ENCODE measurements around the gene PLA2G2C. TPM values are rescaled to one million over a fixed set of nuclear protein-coding genes. Genes with fewer than 3 reads are reported as not detected.

The PLA2G2C gene
- total and polyA plus RNA-seq, 4 donors, result not detected

DNA sequence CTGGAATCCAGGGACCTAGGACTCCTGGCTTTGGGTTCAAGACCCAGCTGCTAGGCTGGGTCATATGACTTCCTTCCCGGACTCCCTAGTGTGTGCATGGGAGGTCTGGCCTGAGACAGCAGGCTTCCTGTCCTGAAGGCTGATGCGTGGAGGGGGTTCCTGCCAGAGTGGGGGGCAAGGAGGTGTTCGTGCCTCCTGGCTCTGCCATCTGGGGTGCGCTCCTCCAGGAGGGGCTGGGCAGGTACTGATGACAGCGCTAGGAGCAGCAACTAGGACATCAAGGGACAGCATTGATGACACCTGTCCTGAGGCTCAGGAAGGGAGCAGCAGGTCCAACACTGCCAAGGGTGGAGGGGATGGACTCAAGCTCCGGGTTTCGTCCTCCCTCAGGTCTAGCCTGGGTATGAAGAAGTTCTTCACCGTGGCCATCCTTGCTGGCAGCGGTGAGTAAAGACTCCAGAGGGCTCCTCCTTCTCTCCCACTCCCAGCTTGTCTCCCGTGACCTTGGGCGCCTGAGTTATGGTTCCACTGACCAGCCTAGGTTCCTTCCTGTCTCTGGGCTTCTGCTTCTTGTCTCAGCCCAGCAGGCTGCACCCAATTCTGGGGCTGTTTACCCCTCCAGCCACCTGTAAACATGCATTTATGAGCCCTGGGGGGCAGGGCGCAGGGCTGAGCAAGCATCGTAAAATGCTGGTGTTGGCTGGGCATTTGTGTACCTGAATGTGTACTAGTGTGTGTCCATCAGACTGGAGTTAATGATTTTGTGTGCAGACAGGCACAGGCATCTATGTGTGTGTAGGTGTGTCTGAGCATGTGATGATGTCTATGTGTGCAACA is 46.3 kb downstream of the PLA2G2C start (continued):
- TF ChIP-seq, protein P1, sequence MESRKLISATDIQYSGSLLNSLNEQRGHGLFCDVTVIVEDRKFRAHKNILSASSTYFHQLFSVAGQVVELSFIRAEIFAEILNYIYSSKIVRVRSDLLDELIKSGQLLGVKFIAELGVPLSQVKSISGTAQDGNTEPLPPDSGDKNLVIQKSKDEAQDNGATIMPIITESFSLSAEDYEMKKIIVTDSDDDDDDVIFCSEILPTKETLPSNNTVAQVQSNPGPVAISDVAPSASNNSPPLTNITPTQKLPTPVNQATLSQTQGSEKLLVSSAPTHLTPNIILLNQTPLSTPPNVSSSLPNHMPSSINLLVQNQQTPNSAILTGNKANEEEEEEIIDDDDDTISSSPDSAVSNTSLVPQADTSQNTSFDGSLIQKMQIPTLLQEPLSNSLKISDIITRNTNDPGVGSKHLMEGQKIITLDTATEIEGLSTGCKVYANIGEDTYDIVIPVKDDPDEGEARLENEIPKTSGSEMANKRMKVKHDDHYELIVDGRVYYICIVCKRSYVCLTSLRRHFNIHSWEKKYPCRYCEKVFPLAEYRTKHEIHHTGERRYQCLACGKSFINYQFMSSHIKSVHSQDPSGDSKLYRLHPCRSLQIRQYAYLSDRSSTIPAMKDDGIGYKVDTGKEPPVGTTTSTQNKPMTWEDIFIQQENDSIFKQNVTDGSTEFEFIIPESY (IDR thresholded peaks at IDR 0.05), result no peak
- no peak for TF ChIP-seq FOXA2 (IDR thresholded peaks at IDR 0.05)
- no peak for TF ChIP-seq RAD21 (IDR thresholded peaks at IDR 0.05)

DNA sequence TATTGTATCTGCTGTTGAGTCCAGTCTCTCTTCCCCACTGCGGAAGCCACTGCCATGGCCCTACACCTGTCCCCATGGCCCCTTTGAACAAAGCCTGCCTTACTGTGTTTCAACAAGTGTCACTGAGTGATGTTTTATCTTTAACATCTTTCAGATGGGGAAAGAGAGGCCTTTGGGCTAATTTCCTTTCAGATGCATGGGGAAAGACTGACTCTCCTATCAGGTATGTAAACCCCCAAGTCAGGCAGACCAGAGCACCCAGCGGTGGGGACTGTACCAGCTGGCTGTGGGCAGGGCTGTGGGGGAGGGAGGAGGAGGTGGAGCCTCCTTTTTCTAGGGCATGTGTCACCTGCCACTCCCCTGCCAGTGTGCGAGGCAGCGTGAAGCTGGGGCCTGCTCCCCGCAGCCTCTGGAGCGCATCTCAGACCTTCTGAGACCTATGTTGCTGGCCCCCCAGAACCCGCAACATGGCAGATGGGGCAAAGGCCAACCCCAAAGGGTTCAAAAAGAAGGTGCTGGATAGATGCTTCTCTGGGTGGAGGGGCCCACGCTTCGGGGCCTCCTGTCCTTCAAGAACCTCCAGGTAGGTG is 47.3 kb downstream of the PLA2G2C start, which contains the start of gene PLA2G2F:
TSS of gene PLA2G2F (plus strand) at position 363 of the 590 bp plus-strand sequence. CDS start at position 468, 105 bp downstream.
- H3K4me1 ChIP-seq (ENCODE audit: control insufficient read depth in 4 of 4, insufficient read depth in 4 of 4, low read length in 3 of 4), result no peaks in the 10 kb centered on the region
- no peaks in the 10 kb centered on the region for H3K9me3 ChIP-seq (ENCODE audit: control insufficient read depth in 4 of 4, low read length in 3 of 4)
- H3K36me3 ChIP-seq (ENCODE audit: control insufficient read depth in 4 of 4, insufficient read depth in 3 of 4, low read depth in 1 of 4, low read length in 3 of 4), result no peaks in the 10 kb centered on the region
- H3K9ac ChIP-seq (ENCODE audit: low read depth in 1 of 2, low read length in 2 of 2), result no peak within 1 kb of the TSS
- TF ChIP-seq HNF4G (IDR thresholded peaks at IDR 0.05), result no peak
- TF ChIP-seq EGR1 (IDR thresholded peaks at IDR 0.05; ENCODE audit: low read depth in 2 of 2), result no peak
- no peak for TF ChIP-seq NR2F2 (IDR thresholded peaks at IDR 0.05)
- TF ChIP-seq YY1 (IDR thresholded peaks at IDR 0.05), result no peak
- TF ChIP-seq FOXA1 (IDR thresholded peaks at IDR 0.05), result no peak
- TF ChIP-seq, protein P1 (IDR thresholded peaks at IDR 0.05), result no peak
- TF ChIP-seq, protein P2, sequence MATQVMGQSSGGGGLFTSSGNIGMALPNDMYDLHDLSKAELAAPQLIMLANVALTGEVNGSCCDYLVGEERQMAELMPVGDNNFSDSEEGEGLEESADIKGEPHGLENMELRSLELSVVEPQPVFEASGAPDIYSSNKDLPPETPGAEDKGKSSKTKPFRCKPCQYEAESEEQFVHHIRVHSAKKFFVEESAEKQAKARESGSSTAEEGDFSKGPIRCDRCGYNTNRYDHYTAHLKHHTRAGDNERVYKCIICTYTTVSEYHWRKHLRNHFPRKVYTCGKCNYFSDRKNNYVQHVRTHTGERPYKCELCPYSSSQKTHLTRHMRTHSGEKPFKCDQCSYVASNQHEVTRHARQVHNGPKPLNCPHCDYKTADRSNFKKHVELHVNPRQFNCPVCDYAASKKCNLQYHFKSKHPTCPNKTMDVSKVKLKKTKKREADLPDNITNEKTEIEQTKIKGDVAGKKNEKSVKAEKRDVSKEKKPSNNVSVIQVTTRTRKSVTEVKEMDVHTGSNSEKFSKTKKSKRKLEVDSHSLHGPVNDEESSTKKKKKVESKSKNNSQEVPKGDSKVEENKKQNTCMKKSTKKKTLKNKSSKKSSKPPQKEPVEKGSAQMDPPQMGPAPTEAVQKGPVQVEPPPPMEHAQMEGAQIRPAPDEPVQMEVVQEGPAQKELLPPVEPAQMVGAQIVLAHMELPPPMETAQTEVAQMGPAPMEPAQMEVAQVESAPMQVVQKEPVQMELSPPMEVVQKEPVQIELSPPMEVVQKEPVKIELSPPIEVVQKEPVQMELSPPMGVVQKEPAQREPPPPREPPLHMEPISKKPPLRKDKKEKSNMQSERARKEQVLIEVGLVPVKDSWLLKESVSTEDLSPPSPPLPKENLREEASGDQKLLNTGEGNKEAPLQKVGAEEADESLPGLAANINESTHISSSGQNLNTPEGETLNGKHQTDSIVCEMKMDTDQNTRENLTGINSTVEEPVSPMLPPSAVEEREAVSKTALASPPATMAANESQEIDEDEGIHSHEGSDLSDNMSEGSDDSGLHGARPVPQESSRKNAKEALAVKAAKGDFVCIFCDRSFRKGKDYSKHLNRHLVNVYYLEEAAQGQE (IDR thresholded peaks at IDR 0.05), result no peak
- TF ChIP-seq FOXA2 (IDR thresholded peaks at IDR 0.05), result no peak
- no peak for TF ChIP-seq RAD21 (IDR thresholded peaks at IDR 0.05)
- TF ChIP-seq HNF4A (conservative IDR thresholded peaks at IDR 0.05), result no peak
- TF ChIP-seq, protein P3, sequence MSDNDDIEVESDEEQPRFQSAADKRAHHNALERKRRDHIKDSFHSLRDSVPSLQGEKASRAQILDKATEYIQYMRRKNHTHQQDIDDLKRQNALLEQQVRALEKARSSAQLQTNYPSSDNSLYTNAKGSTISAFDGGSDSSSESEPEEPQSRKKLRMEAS (IDR thresholded peaks at IDR 0.05), result no peak
- TF ChIP-seq, protein P4, sequence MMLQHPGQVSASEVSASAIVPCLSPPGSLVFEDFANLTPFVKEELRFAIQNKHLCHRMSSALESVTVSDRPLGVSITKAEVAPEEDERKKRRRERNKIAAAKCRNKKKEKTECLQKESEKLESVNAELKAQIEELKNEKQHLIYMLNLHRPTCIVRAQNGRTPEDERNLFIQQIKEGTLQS (IDR thresholded peaks at IDR 0.05), result no peak
- H3K27me3 ChIP-seq (ENCODE audit: control insufficient read depth in 4 of 4, insufficient read depth in 4 of 4, low read length in 3 of 4), result no peaks in the 10 kb centered on the region
- H3K27ac ChIP-seq (ENCODE audit: low read depth in 1 of 2, low read length in 2 of 2), result no peak within 1 kb of the TSS
- H3K4me3 ChIP-seq (ENCODE audit: low read depth in 1 of 3, low read length in 3 of 3), result no peak within 1 kb of the TSS
- WGBS, result 92% methylated on average over 9 of the region's 9 CpGs
- DNase-seq (ENCODE audit: low spot score), result no peak
